Breast epithelium (tissue), 3 donors: ENCODE results near the gene ANKRD40CL.

ENCODE experiments used
- CTCF ChIP-seq, 3 donors: fragments of 450-650 bp; IDR thresholded peaks; one replicate each; pipeline ENCODE4 v1.5.1; 2016 to 2017; ENCODE audit warnings: antibody characterized with exemption in 3 of 3, mild to moderate bottlenecking in 3 of 3, moderate library complexity in 3 of 3
- POLR2A ChIP-seq: fragments of 450-650 bp; IDR thresholded peaks from one replicate; pipeline ENCODE4 v1.6.1; 2016; ENCODE audit warnings: antibody characterized with exemption, mild to moderate bottlenecking, moderate library complexity

DNA sequence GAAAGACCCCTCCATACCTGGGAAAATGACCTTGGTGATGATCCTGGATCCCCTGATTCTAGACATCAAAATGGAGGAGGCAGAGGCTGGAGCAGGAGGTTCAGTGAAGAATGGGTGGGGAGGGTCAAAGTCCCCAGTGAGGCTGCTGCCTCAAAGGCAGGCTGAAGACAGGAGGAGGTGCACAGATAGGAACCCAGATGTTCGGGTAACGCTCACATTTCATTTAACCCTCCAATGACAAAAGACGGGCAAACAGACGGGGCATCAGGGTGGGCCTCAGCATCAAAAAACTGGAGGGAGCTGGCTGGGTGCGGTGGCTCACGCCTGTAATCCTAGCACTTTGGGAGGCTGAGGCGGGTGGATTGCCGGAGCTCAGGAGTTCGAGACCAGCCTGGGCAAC, at the start of gene ANKRD40CL:
- no peak for TF ChIP-seq CTCF (IDR thresholded peaks at IDR 0.05)
- no peak for TF ChIP-seq POLR2A
